Stomach smooth muscle (tissue), 2 donors: ENCODE results near the gene DOP1A.

Experiments
- H3K27ac ChIP-seq: one replicate; pipeline ENCODE4 v1.7.0; 2013; ENCODE audit warnings: mild to moderate bottlenecking, low read length, inconsistent platforms
- H3K27me3 ChIP-seq, 2 donors: one replicate each; pipeline ENCODE4 v1.7.0; 2013; ENCODE audit warnings: low read length in 2 of 2; ENCODE audit not compliant: insufficient read depth in 2 of 2, control insufficient read depth in 1 of 2
- H3K36me3 ChIP-seq, 2 donors: one replicate each; pipeline ENCODE4 v1.7.0; 2013; ENCODE audit warnings: low read length in 2 of 2; ENCODE audit not compliant: control insufficient read depth in 2 of 2, insufficient read depth in 2 of 2
- H3K4me1 ChIP-seq: one replicate; pipeline ENCODE4 v1.7.0; 2013; ENCODE audit warnings: low read length; ENCODE audit not compliant: control insufficient read depth, insufficient read depth
- H3K4me3 ChIP-seq, 2 donors: one replicate each; pipeline ENCODE4 v1.7.0; 2013; ENCODE audit warnings: low read length in 2 of 2
- H3K9ac ChIP-seq, 2 donors: one replicate each; pipeline ENCODE4 v1.7.0; 2013; ENCODE audit warnings: low read length in 2 of 2, mild to moderate bottlenecking in 1 of 2
- H3K9me3 ChIP-seq, 2 donors: one replicate each; pipeline ENCODE4 v1.7.0; 2013; ENCODE audit warnings: low read length in 2 of 2; ENCODE audit not compliant: control insufficient read depth in 2 of 2
- donor health status: healthy.
- donor health status: Pancreatic carcinoma.

Gene DOP1A

GRCh38 chr6:83117802-83118201, 50.3 kb downstream of the DOP1A start:
- H3K27me3 ChIP-seq = no peaks in the 10 kb centered on the region
- no peak overlapping the region for H3K4me3 ChIP-seq
- no peaks in the 10 kb centered on the region for H3K9me3 ChIP-seq
- H3K36me3 ChIP-seq = peaks cover 2 to 9% of the 10 kb centered on the region in 2 donors
- H3K9ac ChIP-seq = no peak overlapping the region
- no peaks in the 10 kb centered on the region for H3K4me1 ChIP-seq
- no peak overlapping the region for H3K27ac ChIP-seq

GRCh38 chr6:83119742-83120300, 52.4 kb downstream of the DOP1A start:
- no peak overlapping the region for H3K27ac ChIP-seq
- H3K36me3 ChIP-seq = peaks cover 6 to 17% of the 10 kb centered on the region in 2 donors
- no peak overlapping the region for H3K4me3 ChIP-seq
- H3K9me3 ChIP-seq = no peaks in the 10 kb centered on the region
- H3K4me1 ChIP-seq = no peaks in the 10 kb centered on the region
- no peaks in the 10 kb centered on the region for H3K27me3 ChIP-seq
- H3K9ac ChIP-seq = no peak overlapping the region

- Histone ChIP-seq H3K36me3 (peaks cover 34 to 39% of the 10 kb centered on the region in 2 donors), H3K27me3 (no peaks in the 10 kb centered on the region), H3K9me3 (no peaks in the 10 kb centered on the region), H3K4me3 (no peak overlapping the region), H3K9ac (no peak overlapping the region), H3K4me1 (no peaks in the 10 kb centered on the region), H3K27ac (no peak overlapping the region)
Measured at GRCh38 chr6:83124553-83124952, 57.1 kb downstream of the DOP1A start.

GRCh38 chr6:83125425-83125824, 58.0 kb downstream of the DOP1A start:
- Histone ChIP-seq H3K36me3 (peaks cover 34 to 39% of the 10 kb centered on the region in 2 donors), H3K9ac (no peak overlapping the region), H3K27ac (no peak overlapping the region)

GRCh38 chr6:83126223-83126622, 58.8 kb downstream of the DOP1A start:
- peaks cover 32 to 34% of the 10 kb centered on the region in 2 donors for H3K36me3 ChIP-seq
- H3K4me3 ChIP-seq = no peak overlapping the region

More at GRCh38 chr6:83125425-83125824, 58.0 kb downstream of the DOP1A start:
- no peak overlapping the region for H3K4me3 ChIP-seq
- H3K27me3 ChIP-seq = no peaks in the 10 kb centered on the region
- H3K9me3 ChIP-seq = no peaks in the 10 kb centered on the region
- H3K4me1 ChIP-seq = no peaks in the 10 kb centered on the region

DNA sequence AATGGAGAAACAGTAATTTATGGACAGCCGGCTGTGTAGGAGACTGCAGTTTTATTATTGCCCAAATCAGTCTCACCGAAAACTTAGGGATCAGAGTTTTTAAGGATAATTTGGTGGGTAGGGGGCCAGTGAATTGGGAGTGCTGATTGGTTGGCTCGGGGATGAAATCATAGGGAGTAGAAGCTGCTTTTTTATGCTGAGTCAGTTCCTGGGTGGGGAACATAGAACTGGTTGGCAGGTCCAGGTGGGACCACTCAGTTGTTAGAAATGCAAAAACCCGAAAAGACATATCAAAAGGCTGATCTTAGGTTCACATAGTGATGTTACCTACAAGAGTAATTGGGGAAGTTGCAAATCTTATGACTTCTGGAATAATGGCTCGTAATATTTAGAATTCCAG, 59.3 kb downstream of the DOP1A start:
- Histone ChIP-seq H3K9ac (no peak overlapping the region), H3K9me3 (no peaks in the 10 kb centered on the region), H3K4me3 (no peak overlapping the region), H3K27me3 (no peaks in the 10 kb centered on the region), H3K36me3 (peaks cover 33 to 34% of the 10 kb centered on the region in 2 donors), H3K4me1 (no peaks in the 10 kb centered on the region), H3K27ac (no peak overlapping the region)

More at GRCh38 chr6:83126223-83126622, 58.8 kb downstream of the DOP1A start:
- H3K9ac ChIP-seq = no peak overlapping the region
- H3K4me1 ChIP-seq = no peaks in the 10 kb centered on the region
- H3K27ac ChIP-seq = no peak overlapping the region
- no peaks in the 10 kb centered on the region for H3K9me3 ChIP-seq
- H3K27me3 ChIP-seq = no peaks in the 10 kb centered on the region

DNA sequence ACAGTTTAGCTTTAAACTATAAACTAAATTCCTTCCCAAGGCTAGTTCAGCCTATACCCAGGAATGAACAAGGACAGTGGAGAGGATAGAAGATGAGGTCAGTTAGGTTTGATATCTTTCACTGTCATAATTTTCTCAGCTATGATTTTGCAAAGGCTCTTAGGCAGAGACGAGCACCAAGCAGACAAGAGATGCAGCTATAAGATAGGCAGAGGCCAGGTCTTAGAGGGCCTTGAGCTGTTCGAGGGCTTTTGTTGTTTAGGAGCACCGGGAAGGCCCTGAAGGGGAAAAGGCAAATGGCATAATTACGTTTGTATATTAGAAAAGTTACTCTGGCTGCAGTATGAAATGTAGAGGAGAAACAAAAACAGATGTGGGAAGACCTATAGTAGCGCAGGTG, 59.8 kb downstream of the DOP1A start:
- Histone ChIP-seq H3K9me3 (no peaks in the 10 kb centered on the region), H3K27ac (no peak overlapping the region), H3K4me1 (no peaks in the 10 kb centered on the region), H3K9ac (no peak overlapping the region), H3K27me3 (no peaks in the 10 kb centered on the region), H3K36me3 (peaks cover 36 to 38% of the 10 kb centered on the region in 2 donors), H3K4me3 (no peak overlapping the region)

GRCh38 chr6:83127976-83128375, 60.5 kb downstream of the DOP1A start:
- Histone ChIP-seq H3K9me3 (no peaks in the 10 kb centered on the region), H3K9ac (no peak overlapping the region), H3K36me3 (peaks cover 34 to 38% of the 10 kb centered on the region in 2 donors), H3K27ac (no peak overlapping the region), H3K4me1 (no peaks in the 10 kb centered on the region), H3K4me3 (no peak overlapping the region), H3K27me3 (no peaks in the 10 kb centered on the region)

GRCh38 chr6:83132121-83132520, 64.7 kb downstream of the DOP1A start:
- no peak overlapping the region for H3K9ac ChIP-seq
- no peaks in the 10 kb centered on the region for H3K9me3 ChIP-seq
- peaks cover 23 to 24% of the 10 kb centered on the region in 2 donors for H3K36me3 ChIP-seq
- no peaks in the 10 kb centered on the region for H3K4me1 ChIP-seq
- H3K4me3 ChIP-seq = no peak overlapping the region
- no peaks in the 10 kb centered on the region for H3K27me3 ChIP-seq
- H3K27ac ChIP-seq = no peak overlapping the region

DNA sequence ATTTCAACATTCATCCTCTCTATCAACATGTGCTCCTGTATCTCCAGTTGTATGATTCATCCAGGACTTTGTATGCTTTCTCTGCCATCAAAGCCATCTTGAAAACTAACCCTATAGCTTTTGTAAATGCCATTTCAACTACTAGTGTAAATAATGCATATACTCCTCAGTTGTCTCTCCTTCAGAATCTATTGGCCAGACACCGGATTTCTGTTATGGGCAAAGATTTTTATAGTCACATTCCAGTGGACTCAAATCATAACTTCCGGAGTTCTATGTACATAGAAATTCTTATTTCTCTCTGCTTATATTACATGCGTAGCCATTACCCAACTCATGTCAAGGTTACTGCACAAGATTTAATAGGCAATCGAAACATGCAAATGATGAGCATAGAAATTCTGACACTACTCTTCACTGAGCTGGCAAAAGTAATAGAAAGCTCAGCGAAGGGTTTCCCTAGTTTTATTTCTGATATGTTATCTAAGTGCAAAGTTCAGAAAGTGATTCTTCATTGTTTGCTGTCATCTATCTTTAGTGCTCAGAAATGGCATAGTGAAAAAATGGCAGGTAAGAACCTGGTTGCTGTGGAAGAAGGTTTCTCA, 70.7 kb downstream of the DOP1A start:
- peaks cover 22 to 27% of the 10 kb centered on the region in 2 donors for H3K36me3 ChIP-seq
- no peak overlapping the region for H3K27ac ChIP-seq
- no peaks in the 10 kb centered on the region for H3K27me3 ChIP-seq
- H3K9ac ChIP-seq = no peak overlapping the region
- no peak overlapping the region for H3K4me3 ChIP-seq
- H3K9me3 ChIP-seq = no peaks in the 10 kb centered on the region
- no peaks in the 10 kb centered on the region for H3K4me1 ChIP-seq

DNA sequence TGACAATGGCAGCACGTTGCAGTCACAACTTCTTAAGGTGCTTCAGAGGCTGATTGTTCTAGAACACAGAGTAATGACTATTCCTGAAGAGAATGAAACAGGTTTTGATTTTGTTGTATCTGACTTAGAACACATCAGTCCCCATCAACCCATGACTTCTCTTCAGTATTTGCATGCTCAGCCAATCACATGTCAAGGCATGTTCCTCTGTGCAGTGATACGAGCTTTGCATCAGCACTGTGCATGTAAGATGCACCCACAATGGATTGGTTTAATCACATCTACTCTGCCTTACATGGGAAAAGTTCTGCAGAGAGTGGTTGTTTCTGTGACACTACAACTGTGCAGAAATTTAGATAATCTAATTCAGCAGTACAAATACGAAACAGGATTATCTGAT, 71.3 kb downstream of the DOP1A start:
- Histone ChIP-seq H3K27me3 (no peaks in the 10 kb centered on the region), H3K4me3 (no peak overlapping the region), H3K27ac (no peak overlapping the region), H3K9ac (no peak overlapping the region), H3K9me3 (no peaks in the 10 kb centered on the region), H3K4me1 (no peaks in the 10 kb centered on the region), H3K36me3 (peaks cover 22 to 27% of the 10 kb centered on the region in 2 donors)
